Measurements from ENCODE around the gene EPS8.

EPS8 gene

GRCh38 chr12:15698377-15698871, 90.8 kb downstream of the EPS8 start:
- H3K27ac Mint-ChIP-seq, result no peak overlapping the region
- no peak for DNase-seq
- peaks cover 0 to 2% of the 10 kb centered on the region in 2 donors for H3K9me3 Mint-ChIP-seq
- no peaks in the 10 kb centered on the region for H3K36me3 Mint-ChIP-seq (ENCODE audit: insufficient read depth)
- peaks cover 0 to 3% of the 10 kb centered on the region in 2 donors for H3K27me3 Mint-ChIP-seq
- no peak overlapping the region for H3K4me3 Mint-ChIP-seq
- no peak for ATAC-seq (replicated peaks)
- peaks cover 0 to 2% of the 10 kb centered on the region in 2 donors for H3K4me1 Mint-ChIP-seq (ENCODE audit: low read depth in 2 of 2)

- H3K4me3 Mint-ChIP-seq, result no peak overlapping the region
- no peaks in the 10 kb centered on the region for H3K36me3 Mint-ChIP-seq (ENCODE audit: insufficient read depth)
- no peak for ATAC-seq (replicated peaks)
Measured at GRCh38 chr12:15697201-15697600, 92.0 kb downstream of the EPS8 start.

GRCh38 chr12:15693228-15693911, 95.8 kb downstream of the EPS8 start:
- Mint-ChIP-seq H3K27ac (no peak overlapping the region), H3K9me3 (no peaks in the 10 kb centered on the region), H3K4me3 (no peak overlapping the region), H3K36me3 (ENCODE audit: insufficient read depth) (no peaks in the 10 kb centered on the region), H3K27me3 (peaks cover 0 to 5% of the 10 kb centered on the region in 2 donors), H3K4me1 (ENCODE audit: low read depth in 2 of 2) (no peaks in the 10 kb centered on the region)
- ATAC-seq (replicated peaks) (no peak), DNase-seq (no peak)

More at GRCh38 chr12:15697201-15697600, 92.0 kb downstream of the EPS8 start:
- peaks cover 0 to 2% of the 10 kb centered on the region in 2 donors for H3K4me1 Mint-ChIP-seq (ENCODE audit: low read depth in 2 of 2)
- no peak for DNase-seq
- peaks cover 0 to 5% of the 10 kb centered on the region in 2 donors for H3K27me3 Mint-ChIP-seq
- H3K9me3 Mint-ChIP-seq, result peaks cover 0 to 2% of the 10 kb centered on the region in 2 donors
- H3K27ac Mint-ChIP-seq, result no peak overlapping the region

GRCh38 chr12:15691388-15691787, 97.8 kb downstream of the EPS8 start:
- no peak overlapping the region for H3K4me3 Mint-ChIP-seq
- H3K27me3 Mint-ChIP-seq, result peaks cover 0 to 11% of the 10 kb centered on the region in 2 donors
- ATAC-seq (replicated peaks), result no peak
- no peaks in the 10 kb centered on the region for H3K36me3 Mint-ChIP-seq (ENCODE audit: insufficient read depth)
- no peak for DNase-seq
- peaks cover 0 to 3% of the 10 kb centered on the region in 2 donors for H3K9me3 Mint-ChIP-seq
- no peak overlapping the region for H3K27ac Mint-ChIP-seq
- no peaks in the 10 kb centered on the region for H3K4me1 Mint-ChIP-seq (ENCODE audit: low read depth in 2 of 2)

- H3K27ac Mint-ChIP-seq, result no peak overlapping the region
- H3K36me3 Mint-ChIP-seq (ENCODE audit: insufficient read depth), result no peaks in the 10 kb centered on the region
- DNase-seq, result no peak
- no peak for ATAC-seq (replicated peaks)
- H3K9me3 Mint-ChIP-seq, result peaks cover 0 to 3% of the 10 kb centered on the region in 2 donors
- peaks cover 3 to 13% of the 10 kb centered on the region in 2 donors for H3K27me3 Mint-ChIP-seq
- no peaks in the 10 kb centered on the region for H3K4me1 Mint-ChIP-seq (ENCODE audit: low read depth in 2 of 2)
- no peak overlapping the region for H3K4me3 Mint-ChIP-seq
Measured at GRCh38 chr12:15690320-15690719, 98.9 kb downstream of the EPS8 start.

- peaks cover 9 to 18% of the 10 kb centered on the region in 2 donors for H3K27me3 Mint-ChIP-seq
Measured at GRCh38 chr12:15689751-15690191, 99.4 kb downstream of the EPS8 start.

GRCh38 chr12:15688838-15689625, 100.2 kb downstream of the EPS8 start:
- Mint-ChIP-seq H3K27me3 (peaks cover 16 to 20% of the 10 kb centered on the region in 2 donors), H3K4me3 (no peak overlapping the region), H3K36me3 (ENCODE audit: insufficient read depth) (no peaks in the 10 kb centered on the region), H3K9me3 (peaks cover 0 to 3% of the 10 kb centered on the region in 2 donors), H3K27ac (no peak overlapping the region), H3K4me1 (ENCODE audit: low read depth in 2 of 2) (no peaks in the 10 kb centered on the region)
- DNase-seq (no peak), ATAC-seq (replicated peaks) (no peak)

More at GRCh38 chr12:15689751-15690191, 99.4 kb downstream of the EPS8 start:
- H3K4me1 Mint-ChIP-seq (ENCODE audit: low read depth in 2 of 2), result no peaks in the 10 kb centered on the region
- no peak overlapping the region for H3K27ac Mint-ChIP-seq
- H3K36me3 Mint-ChIP-seq (ENCODE audit: insufficient read depth), result no peaks in the 10 kb centered on the region
- peaks cover 0 to 3% of the 10 kb centered on the region in 2 donors for H3K9me3 Mint-ChIP-seq
- no peak for DNase-seq
- H3K4me3 Mint-ChIP-seq, result no peak overlapping the region
- no peak for ATAC-seq (replicated peaks)

- Mint-ChIP-seq H3K27ac (no peak overlapping the region), H3K9me3 (peaks cover 0 to 3% of the 10 kb centered on the region in 2 donors), H3K4me3 (no peak overlapping the region), H3K4me1 (ENCODE audit: low read depth in 2 of 2) (no peaks in the 10 kb centered on the region), H3K27me3 (peaks cover 16 to 17% of the 10 kb centered on the region in 2 donors), H3K36me3 (ENCODE audit: insufficient read depth) (no peaks in the 10 kb centered on the region)
- no peak for DNase-seq
- ATAC-seq (replicated peaks), result no peak
Measured at GRCh38 chr12:15688202-15688736, 100.9 kb downstream of the EPS8 start.

GRCh38 chr12:15687583-15687982, 101.6 kb downstream of the EPS8 start:
- no peaks in the 10 kb centered on the region for H3K4me1 Mint-ChIP-seq (ENCODE audit: low read depth in 2 of 2)
- H3K27ac Mint-ChIP-seq, result no peak overlapping the region
- H3K4me3 Mint-ChIP-seq, result no peak overlapping the region
- peaks cover 0 to 3% of the 10 kb centered on the region in 2 donors for H3K9me3 Mint-ChIP-seq
- DNase-seq (no peak), ATAC-seq (replicated peaks) (no peak)
- H3K27me3 Mint-ChIP-seq, result peaks cover 15 to 17% of the 10 kb centered on the region in 2 donors
- no peaks in the 10 kb centered on the region for H3K36me3 Mint-ChIP-seq (ENCODE audit: insufficient read depth)

- no peak for DNase-seq
- H3K36me3 Mint-ChIP-seq (ENCODE audit: insufficient read depth), result no peaks in the 10 kb centered on the region
- H3K4me1 Mint-ChIP-seq (ENCODE audit: low read depth in 2 of 2), result no peaks in the 10 kb centered on the region
- no peak overlapping the region for H3K4me3 Mint-ChIP-seq
- H3K9me3 Mint-ChIP-seq, result peaks cover 0 to 3% of the 10 kb centered on the region in 2 donors
- peaks cover 17 to 20% of the 10 kb centered on the region in 2 donors for H3K27me3 Mint-ChIP-seq
- no peak for ATAC-seq (replicated peaks)
- no peak overlapping the region for H3K27ac Mint-ChIP-seq
Measured at GRCh38 chr12:15684896-15685658, 104.1 kb downstream of the EPS8 start.

- H3K9me3 Mint-ChIP-seq, result no peaks in the 10 kb centered on the region
- peaks cover 17 to 26% of the 10 kb centered on the region in 2 donors for H3K27me3 Mint-ChIP-seq
- H3K4me3 Mint-ChIP-seq, result no peak overlapping the region
- no peak for ATAC-seq (replicated peaks)
- H3K27ac Mint-ChIP-seq, result no peak overlapping the region
- H3K36me3 Mint-ChIP-seq (ENCODE audit: insufficient read depth), result no peaks in the 10 kb centered on the region
- DNase-seq, result no peak
- H3K4me1 Mint-ChIP-seq (ENCODE audit: low read depth in 2 of 2), result no peaks in the 10 kb centered on the region
Measured at GRCh38 chr12:15682826-15683225, 106.4 kb downstream of the EPS8 start.

GRCh38 chr12:15679151-15679550, 110.0 kb downstream of the EPS8 start:
- Mint-ChIP-seq H3K9me3 (no peaks in the 10 kb centered on the region), H3K4me1 (ENCODE audit: low read depth in 2 of 2) (no peaks in the 10 kb centered on the region), H3K27ac (no peak overlapping the region), H3K4me3 (no peak overlapping the region), H3K27me3 (peaks cover 2 to 15% of the 10 kb centered on the region in 2 donors), H3K36me3 (ENCODE audit: insufficient read depth) (no peaks in the 10 kb centered on the region)
- DNase-seq, result no peak
- no peak for ATAC-seq (replicated peaks)

- no peaks in the 10 kb centered on the region for H3K36me3 Mint-ChIP-seq (ENCODE audit: insufficient read depth)
- no peak overlapping the region for H3K27ac Mint-ChIP-seq
- no peak for DNase-seq
- H3K4me1 Mint-ChIP-seq (ENCODE audit: low read depth in 2 of 2), result no peaks in the 10 kb centered on the region
- H3K4me3 Mint-ChIP-seq, result no peak overlapping the region
- ATAC-seq (replicated peaks), result no peak
- no peaks in the 10 kb centered on the region for H3K9me3 Mint-ChIP-seq
- H3K27me3 Mint-ChIP-seq, result peaks cover 0 to 15% of the 10 kb centered on the region in 2 donors
Measured at GRCh38 chr12:15677726-15678201, 111.4 kb downstream of the EPS8 start.

All from effector memory CD8-positive, alpha-beta T cell (primary cell).